ENCODE measurements around the gene DLG2. TPM values are rescaled to one million over a fixed set of nuclear protein-coding genes. Genes with fewer than 3 reads are reported as not detected.

The DLG2 gene
- total and polyA plus RNA-seq, 2 of the 8 experiments (the other 6 are each of a cell fraction or from before 2014, with no cell fraction given), result 1.7 to 14.3 TPM

DNA sequence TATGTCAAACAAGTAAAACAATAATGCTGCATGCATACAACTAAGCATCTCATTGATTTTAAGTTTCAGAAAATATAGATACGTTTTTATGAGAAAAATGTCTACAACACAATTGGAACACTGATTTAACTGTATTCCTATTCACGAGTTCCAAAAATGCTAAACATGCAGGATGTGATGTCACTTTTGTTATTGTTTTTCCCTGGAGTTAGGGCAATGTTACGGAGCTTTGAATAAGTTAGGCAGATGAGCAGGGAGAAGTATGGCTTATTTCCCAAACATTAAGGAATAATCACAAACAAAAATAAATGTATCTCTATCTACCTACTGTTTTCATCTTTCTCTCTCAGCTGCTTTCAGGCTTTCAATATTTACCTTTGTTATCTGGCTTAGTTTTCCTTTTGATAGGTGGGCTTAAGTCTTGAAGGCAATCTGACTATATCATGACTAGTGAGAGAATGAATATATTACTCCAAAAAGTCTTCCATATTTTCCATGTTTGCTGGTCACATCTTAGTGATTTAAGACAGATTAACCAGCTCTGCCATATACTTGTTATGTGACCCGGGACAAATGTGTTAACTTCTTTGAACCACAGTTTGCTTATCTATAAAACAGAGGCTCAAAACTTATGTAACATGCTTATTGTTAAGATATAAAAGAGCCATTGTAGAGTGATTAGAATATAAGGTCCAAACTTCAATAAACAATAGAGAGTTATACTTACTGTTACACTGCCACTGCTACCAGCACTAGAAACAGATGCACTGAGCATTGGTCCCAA is 1486.6 kb downstream of the DLG2 start:
- H2BK20ac ChIP-seq (ENCODE audit: low read length), result no peak overlapping the region
- H3K79me1 ChIP-seq (ENCODE audit: low read depth, low read length), result no peaks in the 10 kb centered on the region
- no peak overlapping the region for H3K9ac ChIP-seq (replicated peaks in 1 of 4; ENCODE audit: extremely low read depth in 1 of 4, low read depth in 3 of 4, low read length in 3 of 4)
- DNase-seq (ENCODE audit: low read depth in 1 of 2, low spot score in 2 of 2), result no peak
- TF ChIP-seq PHF8 (conservative IDR thresholded peaks at IDR 0.05; ENCODE audit: low read depth, low read length) (no peak), ASH2L (IDR thresholded peaks at IDR 0.05; ENCODE audit: low read length) (no peak), TAF1 (IDR thresholded peaks at IDR 0.05; ENCODE audit: low read depth, low read length) (no peak), JUN (IDR thresholded peaks at IDR 0.05; ENCODE audit: low read depth, low read length) (no peak), GABPA (IDR thresholded peaks at IDR 0.05; ENCODE audit: borderline replicate concordance, insufficient read depth, low read length) (no peak), TCF12 (IDR thresholded peaks at IDR 0.05; ENCODE audit: low read depth, low read length) (no peak), EGR1 (IDR thresholded peaks at IDR 0.05; ENCODE audit: borderline replicate concordance, low read depth, low read length) (no peak)
- TF ChIP-seq, protein P1, sequence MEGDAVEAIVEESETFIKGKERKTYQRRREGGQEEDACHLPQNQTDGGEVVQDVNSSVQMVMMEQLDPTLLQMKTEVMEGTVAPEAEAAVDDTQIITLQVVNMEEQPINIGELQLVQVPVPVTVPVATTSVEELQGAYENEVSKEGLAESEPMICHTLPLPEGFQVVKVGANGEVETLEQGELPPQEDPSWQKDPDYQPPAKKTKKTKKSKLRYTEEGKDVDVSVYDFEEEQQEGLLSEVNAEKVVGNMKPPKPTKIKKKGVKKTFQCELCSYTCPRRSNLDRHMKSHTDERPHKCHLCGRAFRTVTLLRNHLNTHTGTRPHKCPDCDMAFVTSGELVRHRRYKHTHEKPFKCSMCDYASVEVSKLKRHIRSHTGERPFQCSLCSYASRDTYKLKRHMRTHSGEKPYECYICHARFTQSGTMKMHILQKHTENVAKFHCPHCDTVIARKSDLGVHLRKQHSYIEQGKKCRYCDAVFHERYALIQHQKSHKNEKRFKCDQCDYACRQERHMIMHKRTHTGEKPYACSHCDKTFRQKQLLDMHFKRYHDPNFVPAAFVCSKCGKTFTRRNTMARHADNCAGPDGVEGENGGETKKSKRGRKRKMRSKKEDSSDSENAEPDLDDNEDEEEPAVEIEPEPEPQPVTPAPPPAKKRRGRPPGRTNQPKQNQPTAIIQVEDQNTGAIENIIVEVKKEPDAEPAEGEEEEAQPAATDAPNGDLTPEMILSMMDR (IDR thresholded peaks at IDR 0.05; ENCODE audit: control extremely low read depth in 1 of 3, insufficient read depth in 1 of 3, low read depth in 1 of 3, low read length in 3 of 3), result no peak
- no peak overlapping the region for H2AK5ac ChIP-seq (ENCODE audit: low read depth, low read length)
- no peak overlapping the region for H4K8ac ChIP-seq (ENCODE audit: extremely low read depth, insufficient read depth, low read length)
- H3K27me3 ChIP-seq (replicated peaks in 1 of 4; ENCODE audit: control insufficient read depth in 3 of 4, extremely low read depth in 1 of 4, insufficient read depth in 3 of 4, low read length in 3 of 4), result no peaks in the 10 kb centered on the region
- no peak overlapping the region for H3K14ac ChIP-seq (ENCODE audit: insufficient read length)
- no peak overlapping the region for H3K4me2 ChIP-seq (ENCODE audit: insufficient read depth in 1 of 2, low read depth in 2 of 2, low read length in 2 of 2)
- no peak overlapping the region for H2BK12ac ChIP-seq (ENCODE audit: low read depth, low read length)
- H4K20me1 ChIP-seq (replicated peaks in 1 of 2; ENCODE audit: control insufficient read depth in 1 of 2, insufficient read depth in 2 of 2, low read length in 2 of 2), result no peaks in the 10 kb centered on the region
- 69% methylated on average over 4 of the region's 4 CpGs; no CpG with 5 or more reads in 1 of the 2 experiments for WGBS, 2 experiments (ENCODE audit: extremely low coverage in 1 of 2, insufficient coverage in 1 of 2, insufficient read length in 1 of 2, insufficient replicate concordance in 2 of 2, low coverage in 1 of 2, low lambda C conversion rate in 2 of 2, missing lambda C conversion rate in 1 of 2)
- no peak overlapping the region for H3K18ac ChIP-seq (ENCODE audit: extremely low read depth, low read length)
- FAIRE-seq, result no peak
- no peak overlapping the region for H2AFZ ChIP-seq (ENCODE audit: low read length)
- ChIA-PET POLR2A (ENCODE audit: partially characterized antibody) (no interaction called here), CTCF (ENCODE audit: partially characterized antibody) (interaction anchor here (1.2 kb wide), 1 partner anchor 304 kb away, joined by 3 read pairs; no protein-coding TSS in a partner anchor)
- H3K9me3 ChIP-seq (ENCODE audit: insufficient read depth in 2 of 2, low read depth in 1 of 2, low read length in 1 of 2), result no peaks in the 10 kb centered on the region
- H4K5ac ChIP-seq (ENCODE audit: insufficient read length, low read depth, low read length), result no peak overlapping the region
- no peak overlapping the region for H3K4ac ChIP-seq (replicated peaks; ENCODE audit: insufficient read length, low read depth, low read length)
- H3K4me1 ChIP-seq (replicated peaks in 1 of 4; ENCODE audit: control insufficient read depth in 3 of 4, insufficient read depth in 4 of 4, low read length in 3 of 4), result peaks cover 0 to 2% (median 0%) of the 10 kb centered on the region in 4 experiments; a peak in 1 of 7 replicates
- H3K36me3 ChIP-seq (ENCODE audit: control insufficient read depth in 2 of 4, insufficient read depth in 4 of 4, low read length in 3 of 4), result no peaks in the 10 kb centered on the region
- no peak overlapping the region for H3K27ac ChIP-seq (ENCODE audit: low read depth, low read length)
- H3K23ac ChIP-seq (ENCODE audit: insufficient read length), result no peak overlapping the region
- no peak overlapping the region for H3K4me3 ChIP-seq (ENCODE audit: extremely low read depth in 1 of 4, insufficient read depth in 2 of 4, low read depth in 3 of 4, low read length in 4 of 4)
- H2BK5ac ChIP-seq (ENCODE audit: low read depth, low read length), result no peak overlapping the region
- H3K56ac ChIP-seq (replicated peaks; ENCODE audit: insufficient read length, low read depth, low read length), result no peak overlapping the region
- H4K91ac ChIP-seq (replicated peaks; ENCODE audit: insufficient read length, low read length), result no peak overlapping the region
- H2BK15ac ChIP-seq (ENCODE audit: low read length), result no peak overlapping the region
- no peaks in the 10 kb centered on the region for H3K23me2 ChIP-seq (ENCODE audit: low read depth, low read length)
- H2BK120ac ChIP-seq (replicated peaks; ENCODE audit: low read depth, low read length), result no peak overlapping the region
- no peaks in the 10 kb centered on the region for H3K79me2 ChIP-seq (ENCODE audit: control insufficient read depth in 1 of 2, insufficient read depth in 2 of 2, low read length in 2 of 2)
